Ureter (tissue), 1 donor: ENCODE data around the gene DDX10. TPM values are rescaled to one million over a fixed set of nuclear protein-coding genes. Genes with fewer than 3 reads are reported as not detected.

Experiments
- DNase-seq: peaks from one replicate; pipeline ENCODE4 v3.0.0-alpha.2; 2020; ENCODE audit warnings: low spot score
- total RNA-seq: library from RNA; stranded (reverse); gene quantifications from one replicate; pipeline ENCODE4 v1.2.4, GENCODE V29; 2023
- donor health status: DM: yes; HTN: yes; CAD: no.

The DDX10 gene
- total RNA-seq, 1 donor from 2014 or later = 50.4 TPM

DNA sequence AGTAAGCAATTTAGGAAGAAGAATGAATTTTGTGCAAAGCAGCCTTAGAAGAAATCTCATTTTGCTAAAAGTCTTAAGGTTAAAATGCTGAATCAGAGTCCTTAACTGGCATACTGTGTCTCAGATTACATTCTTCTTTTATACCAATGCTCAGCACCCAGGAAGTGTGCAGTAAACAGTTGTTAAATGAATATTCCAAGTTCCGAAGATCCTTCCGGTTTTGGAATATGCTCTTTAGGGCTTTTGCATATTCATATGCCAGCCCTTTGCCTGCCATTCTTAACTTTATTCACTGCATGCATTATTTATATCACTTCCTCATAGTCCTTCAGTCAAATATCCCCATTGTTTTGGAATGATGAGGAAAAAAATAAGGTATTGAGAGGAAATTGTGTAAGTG lies 242.0 kb downstream of the DDX10 start:
- no peak for DNase-seq

DNA sequence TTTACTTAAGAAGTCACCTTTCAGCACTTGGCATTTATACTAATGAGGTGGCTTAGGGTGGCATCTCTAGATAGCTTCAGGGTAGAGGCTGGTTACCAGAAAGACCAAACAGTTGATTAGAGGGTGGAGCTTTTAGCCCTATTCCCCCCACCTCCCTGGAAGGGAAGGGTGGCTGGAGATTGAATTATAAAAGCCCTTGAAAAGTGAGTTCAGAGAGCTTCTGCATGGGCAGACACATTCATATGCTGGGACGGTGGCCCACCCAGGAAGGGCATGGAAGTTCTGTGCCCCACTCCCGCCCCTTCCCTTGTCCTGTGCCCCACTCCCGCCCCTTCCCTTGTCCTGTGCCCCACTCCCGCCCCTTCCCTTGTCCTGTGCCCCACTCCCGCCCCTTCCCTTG lies 244.2 kb downstream of the DDX10 start:
- DNase-seq = no peak

DNA sequence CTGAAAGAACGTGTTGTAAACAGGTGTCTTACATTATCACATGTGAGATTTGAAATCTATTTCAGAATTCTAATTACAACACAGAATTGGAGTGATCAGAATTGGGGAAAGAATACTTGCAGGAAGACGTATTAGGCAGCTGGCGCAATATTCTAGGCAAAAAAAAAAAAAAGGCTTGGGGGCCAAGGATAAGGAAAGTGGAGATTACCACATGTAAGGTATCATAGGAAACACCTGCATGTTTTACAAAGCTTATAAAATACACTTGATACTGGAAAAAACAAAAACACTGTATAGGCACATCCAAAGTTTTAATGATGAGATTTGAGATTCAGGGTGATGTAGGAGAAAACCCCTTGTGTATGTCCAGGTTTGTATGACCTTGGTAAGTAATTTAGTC lies 245.1 kb downstream of the DDX10 start:
- no peak for DNase-seq

DNA sequence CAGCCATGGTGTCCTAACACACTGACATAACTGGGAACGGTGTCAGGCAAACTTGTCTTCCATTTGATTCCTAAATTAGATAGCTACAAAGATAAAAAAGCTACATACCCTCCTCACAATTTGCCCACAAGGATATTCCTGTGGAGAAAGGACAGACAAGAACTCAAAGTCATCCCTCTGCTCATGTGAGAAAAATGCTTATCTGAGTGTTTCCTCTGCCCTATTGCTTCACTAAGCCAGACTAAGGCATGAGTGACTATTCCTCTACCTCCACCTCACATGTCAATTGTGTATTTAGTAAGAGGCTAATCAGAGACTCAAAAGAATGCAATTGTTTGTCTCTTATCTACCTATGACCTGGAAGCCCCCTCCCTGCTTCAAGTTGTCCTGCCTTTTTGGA lies 247.7 kb downstream of the DDX10 start:
- no peak for DNase-seq

DNA sequence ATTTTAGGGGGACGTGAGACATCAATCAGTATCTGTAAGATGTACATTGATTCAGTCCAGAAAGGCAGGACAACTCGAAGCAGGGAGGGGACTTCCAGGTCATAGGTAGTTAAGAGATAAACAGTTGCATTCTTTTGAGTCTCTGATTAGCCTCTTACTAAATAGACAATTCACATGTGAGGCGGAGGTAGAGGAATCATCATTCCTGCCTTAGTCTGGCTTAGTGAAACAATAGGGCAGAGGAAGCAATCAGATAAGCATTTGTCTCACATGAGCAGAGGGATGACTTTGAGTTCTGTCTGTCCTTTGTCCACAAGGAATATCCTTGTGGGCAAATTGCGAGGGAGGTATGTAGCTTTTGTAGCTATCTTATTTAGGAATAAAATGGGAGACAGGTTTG lies 248.3 kb downstream of the DDX10 start:
- DNase-seq = no peak

DNA sequence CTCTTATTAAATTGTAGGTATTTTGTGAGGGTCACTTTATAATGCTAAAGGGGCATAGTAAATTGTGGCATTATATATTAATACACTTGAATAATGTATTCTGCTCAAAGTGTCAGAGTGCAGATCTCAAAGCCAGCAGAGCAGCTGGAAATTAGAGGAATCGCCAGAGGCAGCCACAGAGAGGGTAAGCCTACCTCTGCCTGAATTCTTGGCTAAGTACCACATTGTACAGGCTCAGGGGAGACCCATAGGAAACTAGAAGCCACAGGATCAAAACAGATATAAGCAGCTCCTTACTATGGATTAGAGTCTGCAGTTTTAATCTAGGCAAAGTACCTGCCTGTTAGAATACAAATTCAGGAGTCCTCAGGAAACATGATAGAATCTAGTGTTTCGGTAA lies 249.3 kb downstream of the DDX10 start:
- no peak for DNase-seq

DNA sequence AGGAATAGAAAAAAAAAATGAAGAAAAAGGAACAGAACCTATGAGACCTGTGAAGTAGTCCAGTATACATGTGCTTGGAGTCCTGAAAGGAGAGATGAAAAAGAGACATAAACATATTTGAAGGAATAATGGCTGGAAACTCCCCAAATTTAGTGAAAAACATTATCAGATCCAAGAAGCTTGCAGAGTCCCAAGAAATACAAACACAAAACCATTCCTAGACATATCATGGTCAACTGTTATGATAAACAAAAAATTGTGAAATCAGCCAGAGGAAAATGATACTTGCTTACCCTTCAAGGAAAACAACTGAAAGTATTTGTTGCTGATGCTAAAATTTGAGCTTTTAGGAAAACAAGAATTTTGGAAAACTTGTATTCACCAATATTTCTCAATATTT lies 250.1 kb downstream of the DDX10 start:
- DNase-seq = no peak

DNA sequence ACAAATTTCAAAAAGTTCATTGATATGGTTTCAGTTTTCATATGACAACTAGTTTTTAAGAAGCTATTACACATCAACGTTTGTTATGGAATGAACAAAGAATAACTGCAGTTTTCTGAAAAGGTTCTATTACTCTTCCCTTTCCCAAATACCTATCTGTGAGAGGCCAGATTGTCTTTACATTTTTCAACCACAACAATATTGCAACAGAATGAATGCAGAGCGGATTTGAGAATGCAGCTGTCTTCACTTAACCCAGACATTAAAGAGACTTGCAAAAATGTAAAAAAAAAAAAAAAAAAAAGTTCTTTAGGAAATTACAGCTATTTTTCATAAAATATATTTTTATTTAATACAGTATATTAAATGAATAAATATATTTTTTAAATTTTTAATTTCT lies 250.8 kb downstream of the DDX10 start:
- DNase-seq = no peak

DNA sequence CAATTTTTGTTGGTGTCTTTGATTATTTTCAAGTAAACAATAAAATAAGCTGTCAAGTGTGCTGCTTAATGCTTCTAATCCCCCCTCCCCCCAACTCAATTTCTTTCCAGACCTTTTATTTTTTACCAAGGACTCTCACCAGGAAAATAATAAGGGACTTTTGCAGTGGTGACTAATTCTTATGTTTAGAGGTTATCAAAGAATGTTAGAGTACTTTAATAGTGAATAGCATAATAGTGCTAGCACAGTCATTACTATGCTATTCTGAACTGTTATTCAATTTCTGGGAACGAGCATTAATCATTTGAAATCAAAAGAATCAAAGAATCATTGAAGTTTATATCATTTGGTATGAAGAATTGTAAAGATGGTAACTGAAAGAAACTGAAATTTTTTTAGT lies 251.4 kb downstream of the DDX10 start:
- DNase-seq = no peak

DNA sequence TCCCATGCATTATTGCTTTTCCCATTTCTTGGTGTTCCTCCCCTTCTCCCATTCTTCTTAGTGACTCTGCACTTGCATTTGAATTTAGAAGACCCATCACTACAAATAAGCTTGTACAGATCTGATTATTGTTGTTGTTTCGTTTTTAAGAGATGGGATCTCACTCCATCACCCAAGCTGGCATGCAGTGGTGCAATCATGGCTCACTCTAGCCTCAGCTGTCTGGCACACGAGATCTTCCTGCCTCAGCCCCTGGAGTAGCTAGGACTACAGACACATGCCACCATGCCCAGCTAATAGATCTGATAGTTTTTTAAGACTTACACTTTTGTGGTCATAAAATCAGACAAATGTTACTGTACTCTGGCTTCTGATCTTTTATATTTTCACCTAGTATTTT lies 252.1 kb downstream of the DDX10 start:
- DNase-seq = no peak

DNA sequence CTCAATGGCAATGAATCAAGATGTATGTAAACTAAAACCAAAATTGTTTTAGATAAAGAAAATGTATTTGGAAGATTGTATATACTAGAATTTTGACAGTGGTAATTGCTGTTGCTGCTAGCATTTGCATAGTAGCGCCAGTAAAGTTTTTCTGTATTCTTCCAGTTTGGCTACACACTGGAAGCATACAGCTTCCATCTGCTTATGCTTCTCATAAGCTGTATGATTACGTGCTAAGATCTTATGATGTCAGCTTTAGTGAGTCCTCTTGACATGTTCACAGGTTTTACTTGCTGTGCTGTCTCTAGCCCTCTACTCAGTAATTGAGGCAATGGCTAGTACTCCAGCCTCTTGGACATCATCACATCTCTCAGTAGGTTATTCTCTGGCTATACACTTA lies 256.3 kb downstream of the DDX10 start:
- DNase-seq = no peak

DNA sequence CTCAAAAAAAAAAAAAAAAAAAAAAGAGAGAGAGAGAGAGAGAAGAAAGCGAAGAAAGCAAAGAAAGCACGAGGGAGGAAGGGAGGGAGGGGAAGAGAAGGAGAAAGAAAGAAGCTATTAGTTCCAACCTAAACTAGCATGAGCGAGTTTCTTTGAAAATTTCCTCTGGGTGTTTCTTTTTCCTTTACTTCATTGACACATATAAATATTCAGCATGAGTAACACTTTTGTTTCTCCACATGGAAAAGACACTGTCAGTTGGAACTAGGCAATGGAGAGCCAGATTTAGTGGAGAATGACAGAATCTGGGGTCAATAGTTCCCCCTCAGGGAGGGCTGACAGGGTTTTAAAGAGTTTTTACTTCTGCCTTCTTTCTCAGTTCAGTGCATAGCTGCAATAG lies 257.4 kb downstream of the DDX10 start:
- no peak for DNase-seq

DNA sequence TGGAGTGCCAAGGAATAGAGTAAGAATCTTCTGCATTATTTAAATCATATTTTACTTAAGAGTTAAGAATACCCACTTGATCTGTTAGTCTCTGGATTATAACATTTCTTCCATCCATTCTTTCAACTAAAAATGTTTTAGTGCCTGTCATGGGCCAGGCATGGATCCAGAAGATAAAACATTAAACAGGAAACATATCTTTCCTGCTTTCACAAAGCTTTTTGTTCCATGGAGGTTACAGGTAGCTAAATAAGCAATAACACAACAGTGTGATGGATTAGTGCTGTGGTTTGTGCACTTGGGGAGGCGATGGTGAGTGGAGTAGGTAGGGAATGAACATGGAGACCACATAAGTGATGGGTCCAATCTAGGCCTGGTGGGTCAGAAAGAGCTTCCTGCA lies 258.5 kb downstream of the DDX10 start:
- DNase-seq = no peak

DNA sequence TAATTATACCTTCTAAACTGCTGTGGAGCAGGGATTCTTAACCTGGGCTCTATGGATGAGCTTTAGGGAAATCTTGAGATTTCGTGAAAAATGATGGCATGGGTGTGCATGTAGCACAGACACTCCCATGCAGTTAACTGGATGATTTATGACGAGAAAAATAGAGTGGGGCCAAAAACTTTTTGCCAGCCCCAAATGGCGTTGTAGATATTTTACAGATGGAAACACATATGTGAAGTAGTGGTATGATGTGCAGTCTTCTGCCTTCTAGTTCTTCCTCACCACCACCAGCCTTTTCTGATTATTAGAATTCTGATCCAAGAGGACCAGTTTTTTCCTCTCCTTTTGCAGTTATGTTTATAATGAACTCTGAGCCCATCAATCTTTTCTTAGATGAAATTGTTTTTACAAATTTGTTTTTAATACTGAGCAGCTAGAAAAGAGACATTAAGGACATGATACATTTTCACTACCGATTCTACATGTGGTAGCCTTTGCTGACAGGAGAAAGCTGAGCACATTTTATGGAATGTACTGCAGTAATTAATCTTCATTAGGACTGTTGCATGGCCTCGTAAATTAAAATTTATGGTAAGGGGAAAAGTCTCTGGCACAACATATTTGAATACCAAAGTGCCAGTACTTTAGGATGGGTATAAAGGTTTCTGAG lies 261.4 kb downstream of the DDX10 start:
- no peak for DNase-seq

DNA sequence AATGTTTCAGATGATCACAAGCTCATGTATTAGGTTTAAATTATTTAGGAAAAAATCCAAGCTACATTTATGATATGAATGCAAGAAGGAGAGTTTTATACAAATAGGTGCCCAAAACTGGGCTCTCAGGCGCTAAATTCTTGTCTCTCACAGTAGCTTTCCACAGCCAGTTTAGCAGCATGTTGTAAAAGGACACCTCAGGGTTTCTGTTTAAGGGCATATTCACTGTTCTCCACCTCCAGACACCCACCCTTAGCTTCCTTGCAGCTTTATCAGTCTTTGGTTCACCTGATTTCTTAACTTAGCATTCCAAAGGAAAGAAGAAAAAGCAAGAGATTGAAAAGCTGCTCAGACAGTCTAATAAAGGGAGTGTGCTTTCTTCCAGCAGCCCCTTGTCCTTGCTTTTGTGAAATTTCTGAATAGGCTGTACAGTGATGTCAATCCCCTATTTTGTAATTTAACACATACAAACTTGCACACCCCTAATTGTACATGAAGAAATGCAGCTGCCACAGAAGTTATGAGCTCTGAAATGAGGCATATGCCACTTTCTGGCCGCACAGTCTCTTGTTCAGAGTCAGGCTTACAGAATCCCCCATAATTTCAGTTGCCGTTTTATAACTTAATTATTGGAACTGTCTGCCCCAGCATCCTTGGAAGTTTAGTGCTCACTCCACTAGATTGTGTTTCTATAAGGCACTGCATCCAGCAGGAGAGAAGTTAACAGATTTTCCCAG lies 262.1 kb downstream of the DDX10 start:
- no peak for DNase-seq

DNA sequence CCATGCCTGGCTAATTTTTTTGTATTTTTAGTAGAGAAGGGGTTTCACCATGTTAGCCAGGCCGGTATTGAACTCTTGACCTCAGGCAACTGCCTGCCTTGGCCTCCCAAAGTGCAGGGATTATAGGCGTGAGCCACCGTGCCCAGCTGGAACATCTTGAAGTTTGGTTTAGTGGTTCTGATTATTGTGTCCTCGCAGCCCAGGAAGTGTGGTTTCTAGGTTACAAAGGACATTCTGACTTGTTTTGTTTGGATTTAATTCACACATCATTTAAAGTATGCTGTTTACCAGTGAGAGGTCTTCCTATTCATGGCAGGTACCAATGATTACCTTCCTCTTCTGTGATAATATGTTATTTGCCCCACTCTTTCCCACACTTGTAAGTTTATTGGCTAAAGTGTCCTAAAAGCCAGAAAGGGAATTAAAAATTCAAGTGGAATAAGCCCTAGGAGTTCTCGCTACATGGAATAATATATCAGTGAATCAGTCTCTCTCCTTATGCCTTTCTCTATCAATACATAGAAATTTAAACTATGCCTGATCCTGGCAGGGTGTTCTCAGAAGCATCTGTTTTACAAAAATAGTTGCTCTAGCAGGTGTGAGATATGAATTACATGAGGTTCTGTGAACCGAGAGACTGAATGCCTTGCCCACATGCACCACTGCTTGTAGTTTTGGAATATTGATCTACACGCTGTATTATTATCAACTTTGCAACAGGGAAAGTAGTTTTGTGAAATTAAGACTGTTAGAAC lies 263.1 kb downstream of the DDX10 start:
- DNase-seq = no peak

DNA sequence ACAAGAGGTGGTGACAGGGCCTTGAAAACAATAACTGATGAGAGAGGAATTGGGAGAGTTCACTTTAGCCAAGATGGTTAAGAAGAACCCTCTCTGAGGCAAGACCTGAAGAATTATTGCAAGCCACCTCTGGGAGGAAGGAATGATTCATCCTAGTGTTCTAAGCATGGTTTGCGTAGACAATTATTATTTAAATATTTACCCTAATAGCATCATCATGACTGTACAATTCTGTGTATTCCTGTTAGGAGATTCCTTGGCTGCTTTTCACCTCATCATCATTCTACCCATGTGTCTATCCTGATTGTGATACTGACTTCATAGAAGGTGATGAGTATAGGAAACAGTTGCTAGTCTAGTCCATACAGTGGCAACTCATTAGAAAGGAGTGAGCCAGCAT lies 264.4 kb downstream of the DDX10 start:
- DNase-seq = no peak

DNA sequence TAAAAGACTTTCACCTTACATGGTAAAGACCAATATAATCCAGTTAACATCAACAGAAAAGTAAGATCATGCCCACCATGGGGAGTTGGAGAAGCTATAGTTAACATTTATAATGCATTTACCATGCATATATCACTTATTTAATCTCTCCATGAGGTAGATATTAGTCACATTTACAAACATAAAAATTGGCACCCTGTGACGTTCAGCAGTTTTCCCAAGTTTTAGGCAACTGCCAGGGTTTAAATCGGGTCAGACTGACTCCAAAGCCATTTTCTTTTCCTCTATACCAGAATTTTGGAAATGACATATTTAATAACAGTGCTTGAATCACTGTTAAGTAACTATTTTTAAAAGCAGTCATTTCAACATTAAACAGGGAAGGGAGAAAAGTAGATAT lies 266.3 kb downstream of the DDX10 start:
- no peak for DNase-seq

DNA sequence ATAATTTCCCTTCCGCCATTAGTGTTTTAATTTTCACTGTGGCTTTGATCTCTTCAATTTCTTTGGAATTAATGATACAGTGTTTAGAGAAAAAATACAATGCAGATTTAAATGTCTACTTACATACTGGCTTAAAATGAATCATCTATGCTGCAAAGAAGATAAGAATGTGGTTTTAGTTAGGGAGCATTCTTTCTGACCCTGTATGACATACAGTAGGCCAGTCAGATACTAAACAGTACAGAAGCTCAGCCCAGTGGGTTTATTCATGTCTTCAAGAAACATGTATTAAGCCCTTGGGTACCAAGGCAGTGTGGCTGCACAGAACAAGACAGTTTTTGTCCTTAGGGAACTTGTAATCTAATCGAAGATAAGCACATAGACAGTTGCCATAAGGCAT lies 268.8 kb downstream of the DDX10 start:
- DNase-seq = no peak

DNA sequence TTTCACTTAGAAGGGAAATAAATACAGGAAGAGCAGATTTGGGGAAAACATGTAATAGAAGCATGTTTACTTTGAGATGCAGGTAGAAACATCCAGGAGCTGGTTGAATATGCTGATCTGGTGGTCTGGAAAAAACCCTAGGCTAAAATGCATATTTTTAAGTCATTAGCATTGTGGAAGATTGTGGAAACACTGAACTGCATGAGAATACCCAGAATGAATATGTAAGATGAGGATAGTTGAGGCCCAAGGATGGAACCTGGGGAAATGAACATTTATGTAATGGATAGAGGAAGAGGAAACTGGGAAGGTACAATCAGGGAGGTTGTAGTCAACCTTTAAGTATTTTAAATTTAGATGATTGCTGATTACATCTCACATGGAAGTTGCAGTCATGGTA lies 269.4 kb downstream of the DDX10 start:
- DNase-seq = no peak

DNA sequence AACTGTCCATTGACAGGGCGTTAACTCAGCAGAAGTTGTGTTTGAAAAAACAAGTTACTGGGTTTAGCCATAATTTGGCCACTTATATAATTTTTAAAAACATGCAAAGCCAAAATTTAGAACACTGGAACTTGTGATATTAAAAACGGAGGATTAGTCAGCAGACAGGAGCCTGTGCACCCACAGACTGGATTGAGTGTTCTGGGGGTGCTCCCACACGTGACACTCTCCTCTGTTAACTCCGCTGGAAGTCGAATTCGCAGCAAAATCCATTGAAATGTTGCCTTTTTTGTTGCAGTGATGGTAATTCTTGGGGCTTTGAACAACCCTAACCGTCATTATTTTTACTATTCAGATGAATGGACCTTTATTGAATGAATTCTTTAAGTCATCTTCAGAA lies 269.8 kb downstream of the DDX10 start:
- DNase-seq = no peak

DNA sequence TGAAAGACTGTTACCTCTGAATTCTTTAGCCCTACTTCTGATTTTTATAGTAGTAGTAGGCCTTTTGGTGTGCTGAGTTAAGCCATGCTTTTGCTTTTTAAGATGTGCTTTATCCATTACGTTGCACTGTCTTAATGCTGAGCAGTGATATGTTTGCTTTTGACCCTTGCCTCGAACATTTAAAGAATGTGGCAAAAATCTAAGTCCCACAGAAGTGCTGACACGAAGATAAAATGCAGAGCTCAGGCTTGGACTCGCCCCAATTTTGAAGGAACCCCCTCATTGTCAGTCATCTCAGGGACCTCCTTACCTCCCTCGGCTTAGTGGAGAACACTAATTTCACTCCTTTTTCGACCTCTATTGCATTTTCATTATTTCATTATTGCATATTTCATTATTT lies 272.9 kb downstream of the DDX10 start:
- no peak for DNase-seq

DNA sequence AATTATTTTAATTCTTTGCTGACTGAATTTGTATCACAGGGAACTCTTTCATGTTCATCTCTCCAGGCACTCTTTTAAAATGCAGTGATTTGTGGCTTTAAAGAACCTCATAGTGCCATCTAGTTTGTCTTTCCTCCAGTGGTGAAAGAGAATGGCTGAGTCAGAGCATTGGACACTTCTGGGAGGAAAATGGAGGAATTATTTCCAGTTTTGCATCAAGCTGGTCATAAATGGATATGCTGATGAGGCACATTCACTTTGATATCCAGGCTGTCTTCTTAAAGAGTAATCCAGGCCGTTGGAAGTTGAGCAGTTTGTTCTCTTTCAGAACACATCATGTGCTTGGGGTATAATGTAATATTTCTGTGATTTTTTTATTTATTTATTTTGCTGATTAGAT lies 273.7 kb downstream of the DDX10 start:
- DNase-seq = no peak
